GM10266 (cell line): ENCODE measurements around the gene RNF145.
A peak's percentile ranks its signal among the peaks of the same experiment; 100 is the strongest.

Experiments
- DNase-seq: peaks from one replicate; pipeline ENCODE4 v3.0.0; 2012; ENCODE audit errors: extremely low spot score
- TF ChIP-seq, protein P1 (sequence below): IDR thresholded peaks from 2 replicates; pipeline ENCODE4 v1.5.1; 2012; ENCODE audit warnings: mild to moderate bottlenecking, low read depth; ENCODE audit not compliant: control insufficient read depth, insufficient read depth; ENCODE audit errors: missing control alignments

Gene RNF145

GRCh38 chr5:159209438-159210209 is at the start of gene RNF145:
RNF145 (minus strand) TSS chr5:159209553; CDS start chr5:159203617, 5,936 bp downstream.
- TF ChIP-seq, protein P1, sequence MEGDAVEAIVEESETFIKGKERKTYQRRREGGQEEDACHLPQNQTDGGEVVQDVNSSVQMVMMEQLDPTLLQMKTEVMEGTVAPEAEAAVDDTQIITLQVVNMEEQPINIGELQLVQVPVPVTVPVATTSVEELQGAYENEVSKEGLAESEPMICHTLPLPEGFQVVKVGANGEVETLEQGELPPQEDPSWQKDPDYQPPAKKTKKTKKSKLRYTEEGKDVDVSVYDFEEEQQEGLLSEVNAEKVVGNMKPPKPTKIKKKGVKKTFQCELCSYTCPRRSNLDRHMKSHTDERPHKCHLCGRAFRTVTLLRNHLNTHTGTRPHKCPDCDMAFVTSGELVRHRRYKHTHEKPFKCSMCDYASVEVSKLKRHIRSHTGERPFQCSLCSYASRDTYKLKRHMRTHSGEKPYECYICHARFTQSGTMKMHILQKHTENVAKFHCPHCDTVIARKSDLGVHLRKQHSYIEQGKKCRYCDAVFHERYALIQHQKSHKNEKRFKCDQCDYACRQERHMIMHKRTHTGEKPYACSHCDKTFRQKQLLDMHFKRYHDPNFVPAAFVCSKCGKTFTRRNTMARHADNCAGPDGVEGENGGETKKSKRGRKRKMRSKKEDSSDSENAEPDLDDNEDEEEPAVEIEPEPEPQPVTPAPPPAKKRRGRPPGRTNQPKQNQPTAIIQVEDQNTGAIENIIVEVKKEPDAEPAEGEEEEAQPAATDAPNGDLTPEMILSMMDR = no peak
- peak; percentile 94 for DNase-seq

DNA sequence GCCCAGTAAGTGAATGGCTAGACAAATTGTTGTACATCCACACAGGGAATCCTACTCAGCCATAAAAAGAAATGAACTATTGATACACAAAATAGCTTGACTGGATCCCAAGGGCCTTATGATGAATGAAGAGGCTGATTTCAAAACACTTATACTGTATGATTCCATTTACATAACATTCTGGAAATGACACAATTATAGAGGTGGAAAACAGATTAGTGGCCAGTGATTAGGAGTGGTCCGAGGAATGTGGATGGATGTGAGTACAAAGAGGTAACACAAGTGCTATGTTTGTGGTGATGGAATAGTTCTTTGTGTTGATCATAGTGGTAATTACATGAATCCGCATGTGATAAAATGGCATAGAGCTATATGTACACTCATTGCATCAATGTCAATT is 49.0 kb upstream of the RNF145 start:
- TF ChIP-seq, protein P1 = no peak
- no peak for DNase-seq

DNA sequence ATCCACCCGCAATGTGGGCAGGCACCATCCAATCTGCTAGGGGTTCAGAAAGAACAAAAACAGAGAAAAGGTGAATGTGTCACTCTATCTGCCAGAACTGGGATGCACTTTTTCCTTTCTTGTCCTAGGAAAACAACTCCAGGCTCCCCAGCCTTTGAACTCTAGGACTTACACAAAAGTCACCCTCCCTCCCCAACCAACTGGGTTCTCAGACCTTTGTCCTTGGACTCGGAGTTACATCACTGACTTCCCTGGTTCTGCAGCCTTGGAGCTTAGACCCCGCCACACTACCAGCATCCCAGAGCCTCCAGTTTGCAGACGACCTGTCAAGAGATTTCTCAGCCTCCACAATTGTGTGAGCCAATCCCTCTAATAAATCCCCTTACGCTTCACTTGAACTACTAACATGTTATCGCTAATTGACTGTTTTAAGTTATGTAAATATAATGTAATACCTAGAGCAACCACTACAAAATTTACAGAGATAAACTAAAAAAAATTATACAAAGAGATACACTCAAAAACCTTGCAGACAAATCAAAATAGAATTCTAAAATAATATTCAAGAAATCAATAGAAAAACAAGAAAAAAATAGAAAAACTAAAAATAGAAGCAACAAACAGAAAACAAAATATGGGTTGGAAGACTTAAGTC is 48.4 kb upstream of the RNF145 start:
- no peak for DNase-seq

GRCh38 chr5:159257007-159257406 is 47.7 kb upstream of the RNF145 start:
- no peak for DNase-seq
- TF ChIP-seq, protein P1 = no peak

More for the DNA sequence above, 48.4 kb upstream of the RNF145 start:
- TF ChIP-seq, protein P1 = no peak

DNA sequence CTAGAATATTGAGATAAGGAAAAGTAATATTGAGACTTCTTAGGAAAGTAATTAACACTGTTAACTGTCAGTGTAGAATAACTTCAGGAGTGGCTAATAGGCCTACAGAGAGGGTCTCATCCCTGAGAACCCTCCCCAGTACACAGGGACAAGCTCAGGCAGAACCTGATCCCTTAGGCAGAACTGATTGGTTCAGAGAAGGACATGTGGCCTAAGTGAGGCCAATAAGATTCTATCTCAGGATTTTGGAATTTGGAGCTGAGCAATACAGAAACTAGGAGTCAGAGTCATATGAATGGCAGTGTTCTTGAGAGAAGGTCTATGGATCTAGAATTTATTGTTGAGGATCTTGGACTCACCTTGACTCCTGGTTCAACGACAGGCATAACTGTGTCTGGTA is 42.8 kb upstream of the RNF145 start:
- DNase-seq = no peak
- TF ChIP-seq, protein P1 = no peak

GRCh38 chr5:159249158-159249557 is 39.8 kb upstream of the RNF145 start:
- TF ChIP-seq, protein P1 = no peak
- DNase-seq = no peak

GRCh38 chr5:159244890-159245289 is 35.5 kb upstream of the RNF145 start:
- TF ChIP-seq, protein P1 = no peak
- no peak for DNase-seq
